ENCODE measurements around the gene SLC16A8.

DNA sequence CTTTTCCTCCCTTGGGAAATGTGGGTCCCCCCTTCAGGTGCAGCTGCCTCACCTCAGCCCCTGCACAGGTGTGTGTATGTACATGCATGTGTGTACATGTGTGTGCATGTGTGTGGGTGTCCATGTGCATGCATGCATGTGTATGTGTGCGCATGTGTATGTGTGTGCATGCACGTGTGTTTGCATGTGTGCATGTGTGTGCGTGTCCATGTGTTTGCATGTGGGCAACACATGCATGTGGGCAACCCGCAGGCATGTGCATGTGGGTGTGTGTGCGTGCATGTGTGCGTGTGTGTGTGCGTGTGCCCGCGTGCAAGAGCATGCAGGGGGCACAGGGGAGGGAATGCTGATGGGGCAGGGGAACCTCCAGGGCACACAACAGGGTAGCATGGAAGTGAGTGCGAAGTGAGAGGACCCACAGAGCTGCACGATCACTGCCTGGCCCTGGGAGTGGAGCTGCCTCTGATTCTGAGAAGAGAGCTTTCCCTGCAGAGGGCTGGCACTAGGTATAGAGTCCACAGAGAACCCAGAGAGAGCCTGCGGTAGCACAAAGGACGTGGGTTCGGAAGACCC, 41.1 kb upstream of the SLC16A8 start:
- TF ChIP-seq EZH2 (IDR thresholded peaks at IDR 0.05; ENCODE audit: insufficient read depth, low read length): no peak
- TF ChIP-seq, protein P1, sequence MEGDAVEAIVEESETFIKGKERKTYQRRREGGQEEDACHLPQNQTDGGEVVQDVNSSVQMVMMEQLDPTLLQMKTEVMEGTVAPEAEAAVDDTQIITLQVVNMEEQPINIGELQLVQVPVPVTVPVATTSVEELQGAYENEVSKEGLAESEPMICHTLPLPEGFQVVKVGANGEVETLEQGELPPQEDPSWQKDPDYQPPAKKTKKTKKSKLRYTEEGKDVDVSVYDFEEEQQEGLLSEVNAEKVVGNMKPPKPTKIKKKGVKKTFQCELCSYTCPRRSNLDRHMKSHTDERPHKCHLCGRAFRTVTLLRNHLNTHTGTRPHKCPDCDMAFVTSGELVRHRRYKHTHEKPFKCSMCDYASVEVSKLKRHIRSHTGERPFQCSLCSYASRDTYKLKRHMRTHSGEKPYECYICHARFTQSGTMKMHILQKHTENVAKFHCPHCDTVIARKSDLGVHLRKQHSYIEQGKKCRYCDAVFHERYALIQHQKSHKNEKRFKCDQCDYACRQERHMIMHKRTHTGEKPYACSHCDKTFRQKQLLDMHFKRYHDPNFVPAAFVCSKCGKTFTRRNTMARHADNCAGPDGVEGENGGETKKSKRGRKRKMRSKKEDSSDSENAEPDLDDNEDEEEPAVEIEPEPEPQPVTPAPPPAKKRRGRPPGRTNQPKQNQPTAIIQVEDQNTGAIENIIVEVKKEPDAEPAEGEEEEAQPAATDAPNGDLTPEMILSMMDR (IDR thresholded peaks at IDR 0.05; ENCODE audit: insufficient read depth, low read depth, low read length): no peak

All from astrocyte (in vitro differentiated cells and primary cell).